Left lobe of liver (tissue), 2 donors: ENCODE measurements around the gene ACD. TPM values are rescaled to one million over a fixed set of nuclear protein-coding genes. Genes with fewer than 3 reads are reported as not detected.
"Not testable (repeated sequence)": the region's sequence is repeated elsewhere in the genome, so short reads cannot be mapped to it uniquely, and the experiment has no call there.

ENCODE experiments used
- ATAC-seq: fragments of 200-7000 bp; cut with Tn5 transposase; one replicate; pipeline ENCODE4 v1.9.1; 2020; ENCODE audit warnings: mild to moderate bottlenecking, moderate library complexity
- DNase-seq: peaks from one replicate; pipeline ENCODE4 v3.0.0-alpha.2; 2020; ENCODE audit warnings: low spot score
- total RNA-seq: library from RNA; stranded (reverse); gene quantifications from one replicate; pipeline ENCODE4 v1.2.1, GENCODE V29; 2021
- donor health status: DM: no; HTN: no; CAD: no; lungs with moderate emphysema.
- donor health status: DM: no; HTN: yes; CAD: no.

The ACD gene
- 5.0 TPM for total RNA-seq

DNA sequence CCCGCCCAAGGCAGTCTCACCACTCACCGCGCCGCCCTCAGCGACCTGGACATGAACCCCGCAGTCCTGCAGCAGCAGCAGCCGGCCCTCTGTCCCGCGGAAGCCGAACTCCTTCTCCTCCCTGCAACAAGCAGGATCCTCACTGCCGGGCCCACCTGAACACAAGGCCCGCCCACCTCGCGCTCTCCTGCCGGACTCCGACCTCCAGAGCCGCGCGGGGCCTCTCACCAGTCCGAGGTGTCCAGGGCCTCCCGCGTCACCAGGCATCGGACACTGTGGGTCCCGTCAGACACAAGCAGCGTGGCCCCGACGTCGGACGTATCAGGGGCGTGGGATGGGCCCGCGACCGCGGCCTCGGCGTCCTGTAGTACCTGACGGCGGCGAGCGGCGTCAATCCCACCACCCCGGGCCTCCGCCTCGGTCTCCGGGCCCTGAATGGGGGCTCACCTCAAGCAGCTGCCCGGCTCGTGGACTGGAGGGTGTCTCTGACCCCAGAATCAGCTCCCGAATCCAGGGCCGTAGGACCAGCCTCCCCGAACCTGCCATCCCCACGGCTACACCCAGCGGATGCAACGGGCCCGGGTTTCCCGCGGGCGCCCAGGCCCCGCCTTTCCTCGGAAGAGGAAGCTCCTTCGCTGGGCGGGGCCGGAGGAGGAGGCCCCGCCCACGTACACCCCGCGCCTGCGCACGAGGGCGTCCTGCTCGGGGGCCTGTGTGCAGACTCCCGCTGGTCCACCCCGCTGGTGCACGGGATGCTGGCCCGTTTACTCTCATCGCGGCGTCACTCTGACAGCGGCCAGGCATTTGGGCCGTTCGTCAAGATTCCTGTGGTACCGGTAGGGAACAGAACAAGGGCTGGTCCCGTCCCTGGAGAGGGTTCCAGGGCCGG, at the start of gene ACD:
Gene ACD, minus strand, starts transcription at position 586 of the 889 bp plus-strand sequence. Its CDS starts 40 bp downstream, at position 546.
- DNase-seq (peak; percentile 92), ATAC-seq (peak; percentile 86)

DNA sequence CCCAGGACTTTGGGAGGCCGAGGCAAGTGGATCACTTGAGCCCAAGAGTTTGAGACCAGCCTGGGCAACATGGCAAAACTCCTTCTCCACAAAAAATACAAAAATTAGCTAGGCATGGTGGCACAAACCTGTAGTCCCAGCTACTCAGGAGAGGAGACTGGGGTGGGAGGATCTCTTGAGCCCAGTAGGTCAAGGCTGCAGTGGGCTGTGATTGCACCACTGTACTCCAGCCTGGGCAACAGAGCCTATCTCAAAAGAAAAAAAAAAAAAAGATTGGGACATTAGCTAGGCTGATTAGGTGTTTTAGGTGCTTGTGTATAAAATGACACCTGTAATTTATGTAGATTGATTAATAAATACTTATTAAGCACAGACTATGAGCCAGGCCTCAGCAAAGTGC, 49.0 kb upstream of the ACD start:
- ATAC-seq, result peak; percentile 60
- DNase-seq, result no peak

DNA sequence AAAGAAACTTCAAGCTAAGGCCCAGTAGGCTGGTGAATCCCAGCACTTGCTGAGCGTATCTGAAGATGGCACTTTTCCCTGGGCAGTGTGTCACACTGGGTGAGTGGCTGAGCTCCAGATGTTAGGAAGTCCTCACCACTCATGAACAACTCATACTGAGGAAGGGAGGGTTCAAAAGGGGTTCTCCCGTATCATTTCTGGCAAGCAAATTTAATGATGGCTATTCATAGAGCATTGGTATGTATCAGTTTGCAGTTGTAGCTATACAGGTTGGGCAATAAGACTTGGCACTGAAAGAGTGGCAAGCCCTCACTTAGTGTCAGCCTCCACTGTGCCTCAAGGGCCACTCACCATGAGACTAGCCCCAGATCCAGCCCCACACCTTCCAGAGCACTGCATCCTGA, 48.3 kb upstream of the ACD start:
- no peak for DNase-seq
- ATAC-seq, result peak; percentile 69

DNA sequence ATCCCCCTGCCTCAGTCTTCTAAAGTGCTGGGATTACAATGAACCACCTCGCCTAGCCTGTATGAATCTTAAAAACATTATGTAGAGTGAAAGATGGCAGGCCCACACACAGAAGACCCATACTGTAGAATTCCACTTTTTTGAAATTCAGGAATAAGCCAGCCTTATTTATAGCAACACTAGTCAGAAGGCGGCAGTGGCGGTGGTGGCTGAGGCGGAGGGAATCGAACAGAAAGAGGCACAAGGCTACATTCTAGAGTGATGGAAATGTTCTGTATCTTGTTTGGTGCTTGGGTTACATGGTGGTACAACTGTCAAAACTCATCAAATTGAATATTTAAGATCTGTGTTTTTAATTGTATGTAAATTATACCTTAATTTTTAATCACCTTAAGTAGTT, 47.7 kb upstream of the ACD start:
- no peak for DNase-seq
- no peak for ATAC-seq

DNA sequence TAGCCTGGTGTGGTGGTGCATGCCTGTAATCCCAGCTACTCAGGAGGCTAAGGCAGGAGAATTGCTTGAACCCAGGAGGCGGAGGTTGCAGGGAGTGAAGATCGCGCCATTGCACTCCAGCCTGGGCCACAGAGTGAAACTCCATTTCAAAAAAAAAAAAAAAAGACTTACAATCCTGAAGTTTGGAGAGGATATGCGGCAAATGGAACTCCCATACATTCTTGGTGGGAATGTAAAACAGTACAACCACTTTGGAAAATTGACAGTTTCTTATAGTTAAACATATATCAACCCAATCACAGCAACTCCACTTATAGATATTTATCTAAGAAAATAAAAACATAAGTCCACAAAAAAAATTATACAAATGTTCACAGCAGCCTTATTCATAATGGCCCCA, 47.1 kb upstream of the ACD start:
- DNase-seq (no peak), ATAC-seq (no peak)

DNA sequence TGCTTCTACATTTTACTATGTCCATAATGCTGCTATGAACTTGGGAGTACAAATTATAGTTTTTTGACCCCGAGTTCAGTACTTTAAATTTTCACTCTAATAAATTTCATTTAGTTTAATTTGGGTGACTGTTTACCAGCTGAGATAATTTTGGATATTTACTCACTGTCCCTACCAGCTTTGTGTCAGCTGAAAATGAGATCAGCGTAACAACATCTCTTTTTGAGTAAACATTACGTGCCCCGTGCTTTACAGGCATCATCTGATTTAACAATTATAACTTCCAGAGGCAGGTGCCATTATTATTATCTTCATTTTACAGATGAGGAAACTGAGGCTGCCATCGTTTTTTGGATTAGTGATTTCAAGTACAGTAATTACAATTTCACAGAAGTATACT, 44.0 kb upstream of the ACD start:
- DNase-seq (no peak), ATAC-seq (no peak)

DNA sequence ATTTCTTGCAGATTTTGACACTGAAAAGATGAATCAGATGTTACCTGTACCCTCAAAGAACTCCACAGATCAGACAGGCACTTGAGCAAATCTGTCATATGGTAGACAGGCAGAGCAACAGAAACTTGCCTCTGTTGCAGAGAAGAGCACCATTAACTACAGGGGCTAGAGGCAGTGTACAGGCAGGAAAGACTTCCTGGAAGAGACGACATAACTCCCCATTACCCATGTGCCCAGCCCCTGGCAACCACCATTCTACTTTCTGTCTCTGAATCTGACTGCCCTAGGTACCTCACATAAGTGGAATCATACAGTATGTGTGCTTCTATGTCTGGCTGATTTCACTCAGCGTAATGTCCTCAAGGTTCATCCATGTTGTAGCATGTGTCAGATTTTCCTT, 43.6 kb upstream of the ACD start:
- no peak for DNase-seq
- no peak for ATAC-seq

DNA sequence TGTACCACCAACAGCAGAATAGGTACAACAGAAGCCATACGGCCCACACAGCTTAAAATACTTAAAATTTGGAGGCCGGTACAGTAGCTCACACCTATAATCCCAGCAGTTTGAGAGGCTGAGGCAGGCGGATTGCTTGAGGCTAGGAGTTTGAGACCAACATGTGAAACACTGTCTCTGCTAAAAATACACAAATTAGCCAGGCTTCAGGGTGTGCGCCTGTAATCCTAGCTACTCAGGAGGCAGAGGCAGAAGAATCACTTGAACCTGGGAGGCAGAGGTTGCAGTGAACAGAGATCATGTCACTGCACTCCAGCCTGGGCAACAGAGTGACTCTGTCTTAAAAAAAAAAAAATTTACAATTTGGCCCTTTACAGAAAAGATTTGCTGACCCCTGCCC, 42.1 kb upstream of the ACD start:
- DNase-seq (no peak), ATAC-seq (no peak)

DNA sequence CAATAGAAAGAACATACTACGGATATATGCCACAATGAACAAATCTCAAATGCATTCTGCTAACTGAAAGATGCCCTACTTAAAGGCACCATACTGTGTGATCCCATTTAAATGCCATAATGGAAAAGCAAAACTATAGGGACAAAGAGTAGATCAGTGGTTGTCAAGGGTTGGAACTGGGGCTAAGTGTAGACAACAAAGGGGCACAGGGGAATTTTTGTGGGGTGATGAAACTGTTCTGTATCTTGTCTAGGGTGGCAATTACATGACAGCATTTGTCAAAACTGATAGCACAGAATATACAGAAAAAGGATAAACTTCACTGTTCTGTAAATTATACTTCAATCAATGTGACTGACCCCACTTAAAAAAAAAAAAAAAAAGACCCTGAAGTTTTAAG, 41.4 kb upstream of the ACD start:
- DNase-seq (no peak), ATAC-seq (no peak)

DNA sequence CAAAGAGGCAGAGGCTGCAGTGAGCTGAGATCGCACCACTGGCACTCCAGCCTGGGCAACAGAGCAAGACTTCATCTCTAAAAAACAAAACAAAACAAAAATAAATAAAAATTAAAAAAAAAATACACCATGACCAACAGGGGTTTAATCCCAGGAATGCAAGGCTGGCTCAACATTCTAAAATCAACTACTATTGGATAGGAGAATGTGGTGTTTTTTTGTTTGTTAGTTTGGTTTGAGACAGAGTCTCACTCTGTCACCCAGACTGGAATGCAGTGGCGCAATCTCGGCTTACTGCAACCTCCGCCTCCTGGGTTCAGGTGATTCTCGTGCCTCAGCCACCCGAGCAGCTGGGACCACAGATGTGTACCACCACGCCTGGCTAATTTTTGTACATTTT, 39.2 kb upstream of the ACD start:
- ATAC-seq (peak; percentile 23), DNase-seq (no peak)

DNA sequence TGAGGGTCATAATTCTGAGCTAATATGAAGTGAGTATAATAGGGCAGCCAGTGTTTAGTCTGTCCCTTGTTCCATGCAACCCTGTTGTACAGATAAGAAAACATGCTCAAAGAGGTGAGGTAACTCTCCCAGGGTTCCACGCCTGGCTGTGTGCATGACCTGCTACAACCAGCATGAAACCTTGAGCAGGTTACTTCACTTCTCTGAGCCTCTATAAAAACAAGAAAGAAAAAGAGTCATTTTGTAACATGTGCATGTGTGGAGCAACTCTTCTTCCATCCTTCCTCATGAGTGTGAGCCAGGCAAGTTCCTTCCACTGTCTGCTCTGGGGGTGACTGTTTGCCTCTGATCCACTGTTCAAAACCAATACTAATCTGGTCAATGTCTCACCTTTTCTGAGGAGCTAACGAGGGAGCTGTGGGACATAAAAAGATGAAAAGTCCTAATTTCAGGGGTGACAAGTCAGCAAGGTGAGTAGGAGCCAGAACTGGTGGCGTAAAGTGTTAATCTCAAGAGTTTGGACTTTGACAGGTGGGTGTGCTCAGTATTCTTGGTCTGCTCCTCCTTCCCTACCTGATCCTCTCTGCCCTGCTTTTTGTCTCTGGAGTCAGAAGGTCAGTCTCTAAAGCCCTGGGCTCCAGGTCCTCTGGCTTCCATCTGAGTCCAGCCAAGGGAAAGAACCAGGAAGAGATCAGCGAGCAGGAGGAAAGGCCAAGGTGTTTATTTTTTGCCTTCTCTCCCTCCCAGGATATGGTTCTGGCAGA, 37.5 kb upstream of the ACD start:
- peak; percentile 49 for ATAC-seq

DNA sequence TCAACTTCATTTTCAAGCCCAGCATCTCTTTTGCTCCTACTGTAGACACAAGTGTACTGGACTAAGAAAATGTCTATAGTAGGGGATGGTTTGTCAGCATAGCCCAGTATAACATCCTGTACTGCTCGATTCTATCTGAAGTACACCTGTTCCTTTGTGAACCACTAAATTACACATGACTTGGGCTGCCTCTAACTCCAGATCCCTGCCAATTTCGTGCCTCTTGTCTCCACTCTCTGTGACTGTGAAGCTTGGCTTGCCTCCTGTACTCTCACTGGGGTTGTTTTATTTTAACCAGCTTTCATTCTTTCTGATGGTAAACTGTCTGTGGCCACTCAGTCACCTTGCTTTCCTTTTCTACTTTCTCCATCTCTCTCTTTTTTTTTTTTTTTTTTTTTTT, 34.6 kb upstream of the ACD start:
- ATAC-seq, result peak; percentile 65
- no peak for DNase-seq

More for the DNA sequence above, 37.5 kb upstream of the ACD start:
- no peak for DNase-seq

DNA sequence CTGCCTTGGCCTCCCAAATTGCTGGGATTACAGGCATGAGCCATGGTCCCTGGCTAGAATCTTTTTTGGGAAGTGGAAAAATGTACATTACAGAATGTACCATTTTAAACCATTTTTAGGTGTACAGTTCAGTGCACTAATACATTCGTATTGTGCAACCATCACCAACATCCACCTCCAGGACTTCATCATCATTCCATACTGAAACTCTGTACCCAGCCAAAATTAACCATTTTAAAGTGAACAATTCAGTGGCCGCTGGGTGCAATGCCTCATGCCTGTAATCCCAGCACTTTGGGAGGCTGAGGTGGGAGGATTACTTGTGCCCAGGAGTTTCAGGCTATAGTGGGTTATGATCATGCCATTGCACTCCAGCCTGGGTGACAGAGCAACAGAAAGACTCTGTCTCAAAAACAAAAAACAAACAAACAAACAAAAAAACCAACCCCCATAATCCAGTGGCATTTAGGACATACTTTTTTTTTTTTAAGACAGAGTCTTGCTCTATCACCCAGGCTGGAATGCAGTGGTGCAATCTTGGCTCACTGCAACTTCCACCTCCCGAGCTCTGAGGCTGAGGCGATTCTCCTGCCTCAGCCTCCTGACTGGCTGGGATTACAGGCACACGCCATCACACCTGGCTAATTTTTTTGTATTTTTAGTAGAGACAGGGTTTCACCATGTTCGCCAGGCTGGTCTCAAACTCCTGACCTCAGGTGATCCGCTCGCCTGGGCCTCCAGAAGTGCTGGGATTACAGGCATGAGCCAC, 33.6 kb upstream of the ACD start:
- DNase-seq, result not testable (repeated sequence)

DNA sequence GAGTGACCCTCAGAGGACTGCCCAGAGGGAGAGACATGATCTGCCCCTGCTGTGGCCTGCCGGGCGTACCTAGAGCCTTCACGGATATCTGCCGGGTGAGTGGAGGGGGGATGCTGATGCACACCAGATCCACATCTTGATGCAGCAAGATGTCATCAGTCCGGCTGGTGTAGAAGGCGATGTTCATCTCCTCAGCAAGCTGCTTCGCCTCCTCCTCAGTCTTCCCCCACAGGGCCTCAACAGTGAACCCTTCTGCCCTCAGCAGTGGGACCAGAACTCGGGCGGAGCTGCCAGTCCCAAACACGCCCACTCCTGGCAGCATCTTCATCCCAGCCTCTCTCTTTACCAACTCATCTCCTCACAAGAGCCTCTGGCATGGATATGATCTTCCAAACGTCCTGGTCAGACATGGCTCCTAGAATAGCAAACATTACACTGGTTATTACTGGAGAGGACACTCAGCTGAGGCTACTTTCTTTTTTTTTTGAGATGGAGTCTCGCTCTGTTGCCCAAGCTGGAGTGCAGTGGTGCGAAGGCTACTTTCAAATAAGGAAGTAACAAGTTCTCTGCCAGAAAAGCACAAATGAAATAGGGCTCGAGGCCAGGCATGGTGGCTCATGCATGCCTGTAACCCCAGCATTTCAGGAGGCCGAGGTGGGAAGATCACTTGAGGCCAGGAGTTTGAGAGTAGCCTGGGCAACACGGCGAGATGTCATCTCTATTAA, 25.5 kb upstream of the ACD start:
- DNase-seq (no peak), ATAC-seq (no peak)

More for the DNA sequence above, 33.6 kb upstream of the ACD start:
- ATAC-seq, result not testable (repeated sequence)

DNA sequence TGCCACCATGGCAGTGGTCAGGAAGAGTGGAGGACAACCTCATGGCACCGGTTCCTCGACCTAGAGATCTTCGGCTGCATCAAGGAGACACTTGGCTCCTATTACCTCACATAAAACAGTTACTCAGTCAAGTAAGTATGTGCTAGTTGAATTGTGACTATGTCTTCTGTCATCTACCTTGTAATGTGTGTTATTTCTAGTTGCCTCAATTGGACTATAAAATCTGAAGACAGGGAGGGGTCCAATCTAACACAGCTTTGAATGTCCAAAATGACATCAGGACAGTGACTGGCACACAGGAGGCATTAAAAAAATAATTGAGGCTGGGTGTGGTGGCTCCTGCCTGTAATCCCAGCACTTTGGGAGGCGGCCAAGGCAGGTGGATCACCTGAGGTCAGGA, 23.7 kb upstream of the ACD start:
- ATAC-seq (no peak), DNase-seq (no peak)

DNA sequence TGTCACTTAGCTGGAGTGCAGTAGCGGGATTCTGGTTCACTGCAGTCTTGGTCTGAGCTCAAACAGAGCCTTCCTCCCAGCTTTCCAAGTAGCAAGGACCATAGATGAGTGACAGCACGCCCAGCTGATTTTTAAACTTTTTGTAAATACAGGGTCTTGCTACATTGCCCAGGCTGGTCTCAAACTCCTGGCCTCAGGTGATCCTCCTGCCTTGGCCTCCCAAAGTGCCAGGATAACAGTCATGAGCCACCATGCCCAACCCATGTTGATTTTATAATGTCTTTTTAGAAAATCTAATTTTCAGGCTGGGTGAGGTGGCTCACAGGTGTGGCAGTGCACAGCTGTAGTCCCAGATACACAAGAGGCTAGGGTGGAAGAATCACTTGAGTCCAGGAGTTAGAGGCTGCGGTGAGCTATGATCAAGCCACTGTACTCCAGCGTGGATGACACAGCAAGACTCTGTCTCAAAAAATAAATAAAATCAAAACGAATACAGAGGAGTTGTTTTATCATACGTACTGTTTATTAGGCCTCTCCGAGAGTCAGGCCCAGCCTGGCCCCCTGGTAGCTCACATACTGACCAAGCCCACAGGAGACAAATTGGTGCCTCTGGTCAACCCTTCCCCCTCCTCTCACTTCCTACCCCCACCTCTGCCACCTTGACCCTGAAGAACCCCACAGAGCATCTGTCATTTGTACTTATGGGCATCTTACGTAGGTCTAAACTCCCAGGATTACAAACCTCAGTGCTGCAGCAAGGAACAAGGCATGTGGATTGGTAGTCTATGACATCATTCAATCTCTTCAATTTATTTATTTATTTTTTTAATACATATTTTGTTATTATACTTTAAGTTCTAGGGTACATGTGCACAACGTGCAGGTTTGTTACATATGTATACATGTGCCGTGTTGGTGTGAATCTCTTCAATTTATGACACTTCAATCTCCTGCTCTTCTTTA, 20.2 kb upstream of the ACD start:
- no peak for DNase-seq
- ATAC-seq, result no peak

DNA sequence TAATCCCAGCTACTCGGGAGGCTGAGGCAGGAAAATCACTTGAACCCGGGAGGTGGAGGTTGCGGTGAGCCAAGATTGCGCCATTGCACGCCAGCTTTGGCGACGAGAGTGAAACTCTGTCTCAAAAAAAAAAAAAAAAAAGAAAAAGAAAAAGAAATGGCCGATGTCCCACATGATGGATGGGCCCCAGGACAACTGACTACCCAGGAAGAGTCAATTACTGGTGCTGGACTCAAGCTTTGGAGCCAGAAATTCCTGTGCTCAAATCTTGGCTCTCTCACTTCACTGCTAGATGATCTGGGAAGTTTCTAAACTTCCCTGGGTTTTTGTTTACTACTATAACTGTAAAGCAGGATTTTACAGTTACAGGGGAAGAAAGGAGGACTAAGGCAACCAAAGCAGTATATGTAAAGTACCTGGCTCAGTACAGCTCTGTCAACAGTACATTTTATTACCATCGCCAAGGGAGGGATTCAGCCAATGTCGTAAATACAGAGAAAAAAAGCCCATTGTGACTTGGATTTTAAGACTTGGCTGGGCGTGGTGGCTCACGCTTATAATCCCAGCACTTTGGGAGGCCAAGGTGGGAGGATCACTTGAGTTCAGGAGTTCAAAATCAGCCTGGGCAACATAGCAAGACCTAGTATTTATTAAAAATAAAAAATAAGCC, 18.4 kb upstream of the ACD start:
- no peak for ATAC-seq
- DNase-seq, result no peak

DNA sequence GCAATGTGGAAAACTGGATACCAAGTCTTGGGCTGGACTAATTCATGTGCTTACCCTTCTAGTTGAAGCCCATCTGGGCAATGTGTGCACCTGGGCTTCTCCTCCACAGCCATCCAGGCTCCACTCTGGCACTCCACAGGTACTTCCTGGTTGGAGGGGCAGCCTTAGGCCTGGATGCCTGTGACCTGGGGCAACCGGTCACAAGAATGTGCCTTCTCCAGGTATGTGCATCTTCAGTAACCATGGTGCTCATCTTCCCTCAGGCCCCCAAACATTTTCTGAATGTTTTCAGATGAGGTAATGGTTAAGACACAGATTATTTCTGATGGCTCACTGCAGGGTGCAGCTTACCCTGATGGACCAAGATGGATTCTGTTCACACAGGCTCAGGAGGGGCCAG, 17.7 kb upstream of the ACD start:
- no peak for ATAC-seq
- DNase-seq, result no peak

DNA sequence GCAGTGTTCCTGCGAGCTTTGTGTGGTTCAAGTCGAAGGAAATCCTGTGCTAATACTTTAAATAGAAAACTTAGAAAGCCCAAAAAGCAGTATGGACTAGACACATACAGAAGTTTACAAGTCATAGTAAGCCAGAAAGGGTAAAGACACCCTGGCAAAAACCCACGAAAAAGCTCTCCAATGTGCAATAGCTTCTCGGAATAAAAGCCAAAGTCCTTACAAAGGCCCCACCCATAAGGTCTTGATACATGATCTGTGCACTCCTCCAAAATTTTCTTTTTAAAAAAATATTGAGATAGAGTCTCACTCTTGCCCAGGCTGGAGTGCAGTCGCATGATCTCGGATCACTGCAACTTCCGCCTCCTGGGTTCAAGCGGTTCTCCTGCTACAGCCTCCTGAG, 16.9 kb upstream of the ACD start:
- DNase-seq (no peak), ATAC-seq (peak; percentile 3)
